H1 (cell line): ENCODE measurements around the gene DIPK1C.

Experiments
- GABPA ChIP-seq: IDR thresholded peaks from 2 replicates; pipeline ENCODE4 v1.6.1; 2011; ENCODE audit warnings: mild to moderate bottlenecking, low read length, moderate library complexity, borderline replicate concordance; ENCODE audit not compliant: insufficient read depth
- KDM1A ChIP-seq: fragments of 200-600, 300-600 bp; sonication (generic); IDR thresholded peaks from 2 replicates; pipeline ENCODE4 v1.7.1; 2016; ENCODE audit warnings: mild to moderate bottlenecking, low read length, borderline replicate concordance
- TF ChIP-seq, protein P1 (sequence below), 3 experiments: IDR thresholded peaks; 1 replicate in 2 of 3; 2 replicates in 1 of 3; pipeline versions ENCODE4 v1.5.1 to v1.6.1; 2011; ENCODE audit warnings: low read length in 3 of 3, mild to moderate bottlenecking in 3 of 3, inconsistent platforms in 2 of 3, low read depth in 1 of 3, moderate library complexity in 1 of 3; ENCODE audit not compliant: insufficient read depth in 1 of 3; ENCODE audit errors: control extremely low read depth in 1 of 3

DNA sequence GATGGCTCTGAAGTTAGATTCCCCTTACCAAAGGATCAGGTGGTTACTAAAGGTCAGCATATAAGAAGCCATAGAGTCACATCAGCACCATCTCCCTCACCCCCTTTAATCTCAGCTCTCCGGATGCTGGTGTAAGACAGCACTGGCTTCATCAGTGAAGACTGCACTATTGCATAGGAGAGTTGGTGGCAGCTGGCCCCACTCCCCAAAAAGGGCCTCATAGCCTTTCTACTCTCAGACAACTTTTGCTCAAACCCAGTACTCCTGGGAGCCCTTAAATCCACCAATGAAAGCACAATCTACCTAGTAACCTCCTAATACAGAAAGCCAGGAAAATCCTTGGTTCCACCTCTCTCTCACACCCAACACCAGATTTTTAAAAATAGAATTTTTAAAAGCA is 6.9 kb upstream of the DIPK1C start:
- TF ChIP-seq, protein P1, sequence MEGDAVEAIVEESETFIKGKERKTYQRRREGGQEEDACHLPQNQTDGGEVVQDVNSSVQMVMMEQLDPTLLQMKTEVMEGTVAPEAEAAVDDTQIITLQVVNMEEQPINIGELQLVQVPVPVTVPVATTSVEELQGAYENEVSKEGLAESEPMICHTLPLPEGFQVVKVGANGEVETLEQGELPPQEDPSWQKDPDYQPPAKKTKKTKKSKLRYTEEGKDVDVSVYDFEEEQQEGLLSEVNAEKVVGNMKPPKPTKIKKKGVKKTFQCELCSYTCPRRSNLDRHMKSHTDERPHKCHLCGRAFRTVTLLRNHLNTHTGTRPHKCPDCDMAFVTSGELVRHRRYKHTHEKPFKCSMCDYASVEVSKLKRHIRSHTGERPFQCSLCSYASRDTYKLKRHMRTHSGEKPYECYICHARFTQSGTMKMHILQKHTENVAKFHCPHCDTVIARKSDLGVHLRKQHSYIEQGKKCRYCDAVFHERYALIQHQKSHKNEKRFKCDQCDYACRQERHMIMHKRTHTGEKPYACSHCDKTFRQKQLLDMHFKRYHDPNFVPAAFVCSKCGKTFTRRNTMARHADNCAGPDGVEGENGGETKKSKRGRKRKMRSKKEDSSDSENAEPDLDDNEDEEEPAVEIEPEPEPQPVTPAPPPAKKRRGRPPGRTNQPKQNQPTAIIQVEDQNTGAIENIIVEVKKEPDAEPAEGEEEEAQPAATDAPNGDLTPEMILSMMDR (IDR thresholded peaks at IDR 0.05; ENCODE audit: control extremely low read depth in 1 of 3, insufficient read depth in 1 of 3, low read depth in 1 of 3, low read length in 3 of 3) = no peak
- TF ChIP-seq KDM1A (no peak), GABPA (no peak)
